ENCODE data around the gene RSPO3.

GRCh38 chr6:127083231-127083962 lies 35.1 kb upstream of the RSPO3 start:
- TF ChIP-seq CTCF (IDR thresholded peaks at IDR 0.05; ENCODE audit: poor library complexity) (no peak), EZH2 (IDR thresholded peaks at IDR 0.05; ENCODE audit: borderline replicate concordance) (no peak), EZH2phosphoT487 (IDR thresholded peaks at IDR 0.05; ENCODE audit: low read depth, severe bottlenecking, unreplicated experiment) (no peak)

All from hepatocyte (in vitro differentiated cells).